GM11168 (cell line): ENCODE results near the gene SDC1.

Source experiments
- in situ Hi-C: fragments of 300-500 bp; cut with MboI; formaldehyde crosslinking; loops from one replicate; pipeline ENCODE4 v1.12.0; 2022; ENCODE audit warnings: low sequenced_read_pairs; ENCODE audit not compliant: unreplicated experiment

The SDC1 gene

DNA sequence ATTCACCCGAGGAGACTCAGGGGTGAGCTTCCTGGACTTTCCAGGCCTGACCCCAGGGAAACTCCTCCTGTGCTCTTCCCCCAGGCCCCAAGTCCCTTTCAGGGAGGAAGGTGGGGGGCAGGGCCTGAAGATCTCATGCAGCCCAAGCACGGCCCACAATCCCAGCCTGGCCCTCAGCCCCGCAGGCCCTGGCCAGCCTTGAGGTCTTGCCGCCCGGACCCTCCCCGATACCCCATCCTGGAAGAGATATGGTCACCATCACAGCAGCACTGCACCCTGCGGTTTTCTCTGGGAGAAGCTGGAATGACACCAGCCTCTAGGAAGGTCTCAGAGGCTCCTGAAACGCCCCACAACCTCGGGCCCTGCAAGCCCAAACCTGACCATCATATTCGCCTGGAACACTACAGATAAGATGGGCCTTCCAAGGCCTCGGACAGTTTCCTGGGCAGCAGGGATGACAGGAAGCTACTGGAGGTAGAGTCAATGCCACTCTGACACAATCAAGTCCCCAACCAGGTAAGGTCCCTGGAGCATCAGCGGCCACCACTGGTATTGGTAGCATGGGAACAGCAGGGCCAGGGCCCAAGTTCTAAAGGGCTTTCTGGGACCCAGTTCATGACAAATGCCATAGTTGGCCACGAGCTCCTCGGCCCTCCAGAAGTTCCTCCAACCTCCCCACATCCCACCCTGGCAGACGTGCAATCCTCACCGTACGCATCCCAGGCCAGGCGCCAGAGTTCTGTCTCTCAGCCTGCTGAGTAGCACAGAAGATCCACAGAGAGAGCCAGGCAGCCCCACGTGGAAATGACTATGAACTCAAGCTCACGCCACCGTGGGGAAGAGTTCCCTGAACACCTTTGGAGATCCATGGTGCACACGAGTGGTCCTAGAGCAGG lies 8.6 kb downstream of the SDC1 start:
- in situ Hi-C loops, result loop anchor here (10.0 kb wide), 1 partner anchor 82 kb away; no protein-coding TSS in a partner anchor

DNA sequence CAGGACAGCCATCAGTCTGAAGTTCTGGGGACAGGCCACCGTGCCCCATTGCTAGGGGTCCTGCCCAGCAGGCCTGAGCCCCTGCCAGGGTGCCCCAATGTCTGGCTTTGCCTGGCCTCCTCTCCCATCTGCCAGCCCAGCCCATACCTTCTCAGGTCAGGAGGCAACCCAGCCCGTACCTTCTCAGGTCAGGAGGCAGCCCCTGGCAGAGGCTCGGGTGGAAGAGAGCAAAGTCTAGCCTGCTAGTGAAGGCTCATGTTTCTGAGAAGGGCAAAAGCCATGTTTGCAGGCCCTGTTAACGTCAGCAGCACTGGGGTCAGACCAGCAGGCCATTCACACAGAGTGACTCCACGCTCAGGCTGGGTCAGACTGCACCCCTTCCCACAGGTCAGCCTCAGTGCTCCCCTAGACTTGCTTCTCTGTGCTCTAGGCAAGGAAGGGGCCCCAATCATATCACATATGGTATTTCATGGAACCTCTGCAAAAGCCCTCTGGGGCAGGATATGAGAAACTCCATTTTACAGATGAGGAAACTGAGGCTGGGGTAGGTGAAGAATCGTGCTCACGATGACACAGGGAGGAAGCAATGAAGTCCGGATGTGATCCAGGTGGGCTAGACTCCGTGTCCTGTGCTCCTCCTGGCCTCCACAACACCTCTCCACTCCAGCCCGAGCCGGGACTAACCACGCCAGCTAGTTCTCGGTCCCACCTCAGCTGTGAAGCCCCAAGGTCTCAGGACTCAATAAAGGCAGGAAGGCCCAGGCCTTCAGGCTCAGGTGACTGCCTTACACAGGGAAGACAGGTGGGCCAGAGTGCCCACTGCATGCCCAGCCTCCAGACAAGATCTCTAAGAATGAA lies 9.5 kb downstream of the SDC1 start:
- in situ Hi-C loops, result loop anchor here (10.0 kb wide), 1 partner anchor 81 kb away; no protein-coding TSS in a partner anchor

DNA sequence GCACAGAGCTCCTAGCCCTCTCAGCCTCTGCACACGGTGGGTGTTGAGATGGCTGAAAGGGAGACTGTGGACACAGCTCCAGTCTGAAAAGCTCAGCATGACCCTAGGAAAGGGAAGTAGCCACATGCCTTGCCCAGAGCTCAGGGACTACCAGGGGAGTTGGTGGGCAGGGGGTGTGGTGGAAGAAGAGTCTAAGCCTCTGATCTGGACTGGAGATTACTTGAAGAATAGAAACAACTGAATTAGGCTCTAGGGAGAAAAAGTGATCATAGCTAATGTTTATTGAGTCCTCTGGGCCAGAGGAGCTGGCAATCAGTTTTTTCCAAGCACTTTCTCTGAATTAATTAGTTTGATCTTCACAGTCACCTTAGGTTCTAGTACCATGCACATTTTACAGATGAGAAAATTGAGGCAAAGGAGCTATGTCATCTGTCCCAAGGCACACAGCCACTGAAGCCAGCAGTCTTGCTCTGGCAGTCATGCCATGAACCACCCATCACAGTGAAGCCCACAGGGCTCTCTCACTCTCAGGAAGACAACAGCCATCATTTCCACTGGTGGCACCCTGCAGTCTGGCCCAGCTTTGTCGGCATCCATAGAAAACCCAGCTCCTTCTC lies 10.3 kb downstream of the SDC1 start:
- in situ Hi-C loops, result loop anchor here (10.0 kb wide), 1 partner anchor 80 kb away; no protein-coding TSS in a partner anchor

DNA sequence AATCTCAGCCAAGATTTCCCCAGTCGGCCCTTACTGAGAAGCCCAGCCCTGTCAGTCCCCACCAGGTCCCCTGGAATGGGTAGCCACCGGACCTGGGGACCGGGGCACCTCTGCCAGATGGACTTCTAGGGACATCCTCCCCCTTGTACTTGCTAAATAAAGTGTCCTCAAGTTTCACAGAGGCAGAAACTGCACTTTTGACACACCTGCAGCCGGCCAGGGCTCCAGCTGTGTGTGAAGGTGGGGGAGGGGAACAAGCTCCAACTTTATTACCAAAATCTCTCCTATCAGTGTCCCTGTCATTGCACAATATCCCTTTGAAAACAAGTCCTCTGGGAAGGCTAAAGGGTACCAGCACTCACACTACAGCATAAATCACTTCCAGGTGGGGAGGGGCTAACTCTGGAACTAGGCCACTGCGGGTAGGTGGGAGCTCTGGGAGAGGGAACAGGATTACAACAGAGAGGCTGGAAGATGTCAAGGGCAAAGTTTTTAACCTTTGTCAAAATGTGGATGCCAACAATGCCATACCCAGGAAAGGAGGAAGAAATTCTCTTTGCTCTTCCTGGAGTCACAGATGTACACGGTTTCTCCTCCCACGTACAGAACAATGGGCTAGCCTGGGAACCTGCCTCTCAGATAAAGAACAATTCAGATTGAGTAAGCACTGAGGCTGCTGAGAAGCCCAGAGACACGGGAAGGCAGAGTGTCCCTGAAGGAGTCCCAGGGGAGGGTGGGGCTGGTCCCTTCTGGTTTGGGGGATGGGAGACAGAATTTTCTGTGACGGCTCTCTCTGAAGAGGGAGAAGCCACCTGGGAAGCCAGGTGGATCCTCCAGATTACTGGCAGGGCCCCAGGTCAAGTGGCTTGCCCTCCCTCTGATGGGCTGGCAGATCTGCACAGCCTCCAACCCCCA lies 11.0 kb downstream of the SDC1 start:
- in situ Hi-C loops, result loop anchor here (10.0 kb wide), 1 partner anchor 79 kb away; no protein-coding TSS in a partner anchor

DNA sequence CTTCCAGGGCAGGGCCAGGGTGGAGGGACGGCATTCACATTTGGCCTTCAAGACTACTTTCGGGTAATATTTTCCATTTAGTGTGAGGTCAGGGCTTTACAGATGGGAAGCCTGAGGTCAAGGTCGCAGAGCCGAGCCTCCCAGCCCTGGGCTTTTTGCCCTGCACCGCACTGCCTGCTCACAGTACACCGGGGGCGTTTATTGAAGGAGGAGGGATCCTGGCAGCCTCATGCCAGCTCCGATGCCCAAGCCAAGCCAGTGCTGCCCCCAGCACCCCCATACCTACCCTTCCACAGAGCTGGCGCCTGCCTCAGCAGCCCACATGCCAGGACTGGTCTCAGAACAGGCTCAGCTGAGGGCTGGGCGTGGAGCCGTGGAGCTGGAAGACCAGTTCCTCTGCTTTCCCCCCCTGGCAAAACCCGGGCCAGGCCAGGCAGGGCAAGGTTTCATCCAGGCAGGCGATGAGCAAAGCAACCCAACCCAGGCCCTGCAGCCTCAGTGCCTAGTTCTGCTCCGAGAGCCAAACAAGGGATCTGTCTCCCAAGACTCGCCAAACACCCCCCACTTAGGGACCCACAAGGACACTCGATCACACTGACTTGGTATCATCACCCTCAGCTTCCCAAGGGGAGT lies 11.9 kb downstream of the SDC1 start:
- in situ Hi-C loops, result loop anchor here (10.0 kb wide), 1 partner anchor 78 kb away; no protein-coding TSS in a partner anchor

DNA sequence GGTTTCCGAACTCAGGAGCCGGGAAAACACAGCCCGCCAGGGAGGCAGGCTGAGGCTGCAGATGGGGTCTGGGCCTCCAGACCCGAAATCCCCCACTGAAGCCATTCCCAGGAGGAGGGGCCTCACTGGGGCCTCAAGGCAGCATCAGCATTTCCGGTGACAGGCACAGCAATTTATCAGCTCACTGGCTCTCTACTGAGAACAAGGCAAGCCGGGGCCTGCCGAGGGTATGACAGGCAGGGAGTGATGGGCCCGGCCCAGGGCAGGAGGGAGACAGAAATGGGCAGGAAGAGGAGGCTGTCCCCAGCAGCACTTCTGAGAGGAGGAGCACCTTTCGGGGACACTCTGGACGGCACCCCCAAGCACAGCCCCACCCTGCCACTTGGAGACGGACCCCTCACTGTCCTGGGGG lies 12.5 kb downstream of the SDC1 start:
- in situ Hi-C loops, result loop anchor here (10.0 kb wide), 1 partner anchor 78 kb away; no protein-coding TSS in a partner anchor

DNA sequence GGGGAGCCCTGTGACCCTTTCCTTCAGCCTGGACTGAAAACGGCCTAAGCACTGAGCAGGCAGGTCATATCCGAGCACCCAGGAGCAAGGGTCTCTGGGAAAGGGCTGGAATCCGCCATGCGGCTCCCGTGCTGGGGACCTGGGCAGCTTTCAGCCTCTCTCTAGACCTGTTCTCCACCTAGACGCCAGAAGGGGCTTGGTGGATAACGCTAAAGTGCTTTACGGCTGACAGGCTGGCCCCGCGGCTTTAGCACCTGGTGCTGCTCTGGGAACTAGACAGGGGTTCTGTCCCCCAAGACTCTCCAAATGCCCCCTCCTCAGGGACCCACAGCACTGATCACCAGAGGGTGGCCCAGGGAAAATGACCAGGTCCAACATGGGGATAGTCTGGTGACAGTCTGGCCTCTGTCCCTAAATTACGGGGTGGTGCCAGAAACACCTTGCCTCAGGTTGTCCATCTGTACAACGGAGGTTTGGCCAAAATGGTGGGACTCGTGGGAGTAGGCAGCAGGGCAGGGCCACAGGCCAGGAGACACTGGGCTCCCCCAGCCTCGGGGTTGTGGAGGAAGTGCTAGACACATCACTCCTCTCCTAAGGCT lies 13.0 kb downstream of the SDC1 start:
- in situ Hi-C loops, result loop anchor here (10.0 kb wide), 1 partner anchor 77 kb away; no protein-coding TSS in a partner anchor

DNA sequence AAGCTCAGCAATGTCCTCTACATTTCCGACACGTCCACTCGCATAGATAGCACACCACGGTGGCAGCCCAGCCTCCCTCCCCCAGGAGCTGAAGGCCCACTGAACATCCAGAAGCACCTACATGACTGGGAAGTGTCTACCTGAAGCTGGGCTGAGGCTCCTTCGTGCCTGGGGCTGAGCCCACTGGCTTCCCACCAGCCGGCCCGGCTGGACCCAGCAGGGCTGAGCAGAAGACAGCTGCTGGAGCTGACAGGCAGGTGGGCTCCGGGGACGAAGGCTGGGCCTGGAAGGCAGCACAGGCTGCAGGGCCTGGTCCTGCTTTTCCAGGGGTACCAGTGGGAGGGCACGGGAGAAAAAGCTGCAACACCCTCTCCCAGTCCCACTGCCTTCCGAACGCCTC lies 13.5 kb downstream of the SDC1 start:
- in situ Hi-C loops, result loop anchor here (10.0 kb wide), 1 partner anchor 77 kb away; no protein-coding TSS in a partner anchor

DNA sequence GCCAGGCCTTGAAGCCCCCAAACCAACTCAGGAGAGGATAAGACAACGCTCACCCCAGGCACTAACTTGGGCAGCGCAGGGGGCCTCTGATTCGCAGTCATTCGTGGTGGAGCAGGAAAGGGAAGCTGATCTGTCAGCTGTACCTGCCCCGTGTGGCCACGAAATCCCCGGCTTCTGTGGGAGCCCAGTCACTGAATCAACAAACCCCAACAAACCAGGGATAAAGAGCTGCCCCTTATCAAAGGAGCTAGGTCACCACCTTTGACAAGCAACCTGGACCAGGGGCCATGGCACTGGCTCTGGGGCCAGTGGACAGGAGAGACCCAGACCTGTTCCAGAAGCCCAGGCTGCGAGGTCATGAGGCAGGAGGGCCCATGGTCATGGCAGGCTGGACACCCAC lies 14.5 kb downstream of the SDC1 start:
- in situ Hi-C loops, result loop anchor here (10.0 kb wide), 1 partner anchor 76 kb away; no protein-coding TSS in a partner anchor

DNA sequence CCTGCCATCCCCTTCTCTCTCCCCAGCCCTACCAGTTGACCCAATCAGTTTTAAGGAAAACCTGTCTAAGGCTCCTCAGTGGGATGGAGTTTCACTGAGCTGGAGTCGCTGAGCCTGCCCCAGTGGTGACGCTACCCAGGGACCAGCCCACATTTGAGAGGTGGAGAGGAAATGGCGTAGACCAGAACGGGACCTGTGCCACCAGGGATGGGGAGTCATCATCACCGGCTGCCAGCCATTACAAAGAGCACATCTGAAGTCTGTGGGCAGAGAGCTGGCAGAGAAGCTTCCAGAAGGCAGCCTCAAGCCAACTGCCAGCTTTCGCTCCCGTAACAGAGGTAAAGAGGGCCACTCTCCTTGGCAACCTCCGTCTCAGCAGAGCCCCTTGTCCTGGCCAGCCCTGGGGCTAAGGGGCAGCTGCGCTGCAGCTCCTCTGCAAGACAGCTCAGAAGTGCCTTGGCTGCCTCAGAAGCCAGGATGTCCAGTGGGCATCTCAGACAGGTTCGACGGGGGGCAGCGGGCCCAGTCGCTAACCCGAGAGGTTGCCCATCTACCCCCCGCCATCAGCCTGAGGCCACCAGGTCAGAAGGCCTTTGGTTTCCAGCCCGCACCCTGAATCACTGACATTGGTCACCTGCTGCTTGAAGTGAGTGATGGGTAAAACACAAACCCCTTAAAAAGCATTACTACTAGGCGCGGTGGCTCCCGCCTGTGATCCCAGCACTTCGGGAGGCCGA lies 15.4 kb downstream of the SDC1 start:
- in situ Hi-C loops, result loop anchor here (10.0 kb wide), 1 partner anchor 75 kb away; no protein-coding TSS in a partner anchor

DNA sequence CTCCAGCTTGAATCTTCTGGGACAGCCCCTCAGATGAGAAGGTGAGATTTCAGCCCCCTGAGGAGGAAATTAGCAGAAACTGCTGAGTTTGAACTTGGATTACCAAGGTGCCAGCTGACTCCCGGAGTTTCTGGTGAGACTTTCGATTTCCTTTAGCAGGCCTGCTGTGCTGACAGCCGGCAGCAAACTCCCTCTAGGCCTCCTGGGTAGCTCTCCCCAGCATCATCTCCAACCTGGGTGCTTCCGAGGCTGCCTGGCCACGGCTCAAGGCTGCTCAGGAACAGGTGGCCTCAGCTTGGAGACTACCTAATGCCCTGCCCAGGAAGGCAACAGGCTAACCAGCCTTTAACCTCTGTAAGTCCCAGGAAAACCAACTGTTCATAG lies 16.5 kb downstream of the SDC1 start:
- in situ Hi-C loops, result no loop called here

DNA sequence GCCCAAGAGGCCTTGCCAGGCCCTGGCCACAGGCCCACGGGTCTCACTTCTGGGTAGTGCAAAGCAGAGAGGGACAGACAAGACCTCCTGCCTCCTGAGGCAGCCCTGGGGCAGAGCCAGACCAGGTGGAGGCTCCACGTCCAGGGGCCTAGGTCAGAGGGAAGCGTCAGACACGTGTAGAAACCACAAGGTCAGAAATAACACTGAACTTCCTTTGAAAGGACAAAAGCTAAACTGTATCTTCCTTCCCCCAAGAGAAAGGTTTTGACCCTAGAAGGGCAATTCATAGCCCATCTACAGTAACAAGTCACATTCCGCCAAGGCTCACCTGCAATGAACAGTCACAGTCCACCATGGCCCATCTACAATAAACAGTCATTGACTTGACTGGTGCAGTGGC lies 17.9 kb downstream of the SDC1 start:
- in situ Hi-C loops, result no loop called here

DNA sequence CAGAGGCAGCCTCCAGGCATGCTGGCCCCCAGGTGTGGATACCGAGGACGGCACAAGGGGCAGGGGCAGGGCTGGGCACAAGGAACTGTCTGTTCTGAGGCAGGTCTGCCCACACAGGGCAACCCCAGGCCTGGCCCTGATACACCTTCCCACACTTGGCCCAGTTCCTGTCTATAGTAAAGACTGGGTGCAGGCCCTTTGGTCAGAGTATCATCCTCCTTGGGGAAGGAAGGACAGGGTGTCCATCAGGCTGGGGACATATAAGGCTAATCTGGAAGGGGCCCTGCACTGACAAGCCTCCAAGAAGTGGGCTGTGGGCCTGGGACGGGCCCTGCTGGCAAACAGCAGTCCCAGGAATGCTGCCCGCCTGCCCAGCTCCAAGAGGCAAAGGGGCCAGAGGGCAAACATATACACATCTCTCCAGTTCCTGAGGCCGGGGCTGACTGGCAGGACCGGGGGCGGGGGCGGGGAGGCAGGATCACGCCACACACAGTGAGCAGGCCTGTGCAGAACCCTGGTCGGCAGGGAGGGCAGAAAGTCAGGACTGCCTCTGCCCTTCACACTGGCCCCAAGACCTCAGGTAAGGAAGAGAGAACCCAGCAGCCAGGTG lies 18.9 kb downstream of the SDC1 start:
- in situ Hi-C loops, result no loop called here

DNA sequence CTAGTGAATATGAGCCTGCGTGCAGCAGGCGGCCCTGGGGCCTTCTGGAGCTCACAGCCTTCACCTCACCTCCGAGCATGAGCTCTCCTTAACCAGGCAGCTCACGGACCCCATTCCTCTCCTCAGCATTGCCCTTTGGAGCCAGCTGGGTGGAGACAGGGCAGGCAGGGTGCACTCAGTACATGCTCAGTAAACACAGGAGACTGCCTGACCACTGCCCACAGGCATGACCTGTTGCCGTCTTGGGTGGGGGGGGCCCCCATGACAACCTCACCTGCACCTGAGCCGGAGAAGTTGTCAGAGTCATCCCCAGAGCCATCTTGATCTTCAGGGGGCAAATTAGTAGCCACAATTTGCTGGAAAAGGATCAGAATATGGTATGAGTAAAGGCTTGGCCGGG lies 19.9 kb downstream of the SDC1 start:
- in situ Hi-C loops, result no loop called here

DNA sequence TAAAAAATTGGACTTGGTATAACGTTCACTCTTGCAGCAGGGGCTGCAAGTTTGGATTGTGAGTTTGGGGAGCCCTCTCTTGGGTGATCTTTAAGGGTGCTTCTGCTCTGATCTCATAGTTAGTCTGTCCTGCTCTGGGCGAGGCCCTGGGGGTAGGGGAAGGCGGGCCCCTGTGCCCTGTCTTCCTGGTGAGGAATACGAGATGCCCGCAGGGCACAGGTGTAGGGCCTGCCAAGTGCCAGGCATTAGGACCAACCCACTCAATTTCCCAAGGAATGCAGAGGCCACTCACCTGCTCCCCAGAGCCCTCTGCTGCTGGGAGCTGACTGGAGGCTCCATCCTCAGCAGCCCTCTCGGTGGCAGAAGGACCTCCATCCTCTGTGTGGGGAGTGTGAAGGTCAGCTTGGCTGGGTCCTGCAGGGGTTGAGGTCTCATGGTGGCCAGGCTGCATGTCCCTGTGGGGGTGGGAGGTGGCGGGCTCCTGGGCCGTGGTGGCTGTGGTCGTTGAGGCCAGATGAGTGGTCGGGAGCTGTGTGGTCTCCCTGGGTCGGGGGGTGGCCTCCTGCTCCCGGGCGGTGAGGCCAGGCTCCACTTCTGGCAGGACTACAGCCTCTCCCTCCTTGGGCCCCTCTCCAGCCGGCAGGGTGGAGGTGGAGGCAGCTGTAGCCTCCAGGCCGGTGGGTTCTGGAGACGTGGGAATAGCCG lies 21.3 kb downstream of the SDC1 start:
- in situ Hi-C loops, result no loop called here

DNA sequence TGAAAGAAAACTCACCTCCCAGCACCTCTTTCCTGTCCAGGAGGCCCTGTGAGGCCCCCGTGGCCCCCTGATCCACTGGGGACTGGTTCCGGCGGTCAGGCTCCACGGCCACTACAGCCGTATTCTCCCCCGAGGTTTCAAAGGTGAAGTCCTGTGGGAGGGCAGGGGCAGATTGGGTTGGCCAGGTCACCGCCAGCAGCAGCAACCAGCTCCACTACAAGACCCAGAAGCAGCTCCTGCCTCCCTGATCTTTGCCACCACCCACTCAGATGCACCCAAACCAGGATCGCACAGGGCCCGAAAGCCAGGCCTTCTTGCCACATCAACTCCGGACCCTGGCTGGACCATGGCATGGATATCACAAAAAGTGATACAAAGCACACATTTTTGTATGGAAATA lies 21.9 kb downstream of the SDC1 start:
- in situ Hi-C loops, result no loop called here

DNA sequence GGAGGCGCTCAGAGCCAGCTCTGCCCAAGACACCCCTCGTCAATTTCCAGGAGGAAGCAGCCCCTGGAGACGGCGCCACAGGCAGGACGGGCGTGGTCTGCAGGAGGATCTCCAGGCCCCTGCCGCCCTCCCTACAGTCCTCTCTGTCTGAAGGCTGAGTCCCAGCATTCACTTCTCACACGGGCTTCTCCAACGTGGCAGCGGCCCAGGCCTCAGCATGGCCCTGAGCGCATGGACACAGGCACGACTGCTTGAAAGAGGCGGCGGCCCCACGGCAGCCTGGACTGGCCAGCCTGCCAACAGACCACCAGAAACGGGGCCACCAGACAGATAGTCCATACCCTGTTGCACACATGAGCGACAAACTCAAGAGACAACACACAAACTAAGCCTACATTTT lies 23.3 kb downstream of the SDC1 start:
- in situ Hi-C loops, result no loop called here
